ENCODE data around the gene TNFRSF17.
A peak's percentile ranks its signal among the peaks of the same experiment; 100 is the strongest.

The TNFRSF17 gene

GRCh38 chr16:11972128-11972527, 7.1 kb downstream of the TNFRSF17 start:
- peak; percentile 14 for DNase-seq

- DNase-seq, result no peak
These were observed 8.1 kb downstream of the TNFRSF17 start for GRCh38 chr16:11973070-11973469.

GRCh38 chr16:11976850-11977375, 11.9 kb downstream of the TNFRSF17 start:
- DNase-seq, result no peak

GRCh38 chr16:11977376-11978041, 12.5 kb downstream of the TNFRSF17 start:
- DNase-seq, result no peak

GRCh38 chr16:11978080-11978479, 13.1 kb downstream of the TNFRSF17 start:
- DNase-seq, result no peak

GRCh38 chr16:11979013-11979672, 14.1 kb downstream of the TNFRSF17 start:
- DNase-seq, result no peak

- DNase-seq, result no peak
These were observed 15.3 kb downstream of the TNFRSF17 start for GRCh38 chr16:11980136-11980844.

GRCh38 chr16:11985250-11985649, 20.2 kb downstream of the TNFRSF17 start:
- DNase-seq, result no peak

GRCh38 chr16:11986521-11987057, 21.6 kb downstream of the TNFRSF17 start:
- peak; percentile 77 for DNase-seq

GRCh38 chr16:11988258-11988978, 23.4 kb downstream of the TNFRSF17 start:
- DNase-seq, result no peak

GRCh38 chr16:11990702-11991390, 25.8 kb downstream of the TNFRSF17 start:
- no peak for DNase-seq

GRCh38 chr16:11992008-11992584, 27.1 kb downstream of the TNFRSF17 start:
- peak; percentile 97 for DNase-seq

- DNase-seq, result peak; percentile 31
These were observed 27.8 kb downstream of the TNFRSF17 start for GRCh38 chr16:11992586-11993524.

- DNase-seq, result no peak
These were observed 29.4 kb downstream of the TNFRSF17 start for GRCh38 chr16:11994143-11995119.

GRCh38 chr16:11996433-11997330, 31.7 kb downstream of the TNFRSF17 start:
- no peak for DNase-seq

GRCh38 chr16:12000032-12000431, 35.0 kb downstream of the TNFRSF17 start:
- no peak for DNase-seq

- peak; percentile 95 for DNase-seq
These were observed 37.5 kb downstream of the TNFRSF17 start for GRCh38 chr16:12002447-12003006.

- no peak for DNase-seq
These were observed 41.6 kb downstream of the TNFRSF17 start for GRCh38 chr16:12006637-12007036.
